GM12872 (cell line): ENCODE measurements around the gene SLAMF8.

Experiments used
- TF ChIP-seq, protein P1 (sequence below): IDR thresholded peaks from 3 replicates; pipeline ENCODE4 v1.5.1; 2011; ENCODE audit warnings: low read depth, mild to moderate bottlenecking, low read length, moderate library complexity; ENCODE audit not compliant: insufficient read depth

SLAMF8 gene

DNA sequence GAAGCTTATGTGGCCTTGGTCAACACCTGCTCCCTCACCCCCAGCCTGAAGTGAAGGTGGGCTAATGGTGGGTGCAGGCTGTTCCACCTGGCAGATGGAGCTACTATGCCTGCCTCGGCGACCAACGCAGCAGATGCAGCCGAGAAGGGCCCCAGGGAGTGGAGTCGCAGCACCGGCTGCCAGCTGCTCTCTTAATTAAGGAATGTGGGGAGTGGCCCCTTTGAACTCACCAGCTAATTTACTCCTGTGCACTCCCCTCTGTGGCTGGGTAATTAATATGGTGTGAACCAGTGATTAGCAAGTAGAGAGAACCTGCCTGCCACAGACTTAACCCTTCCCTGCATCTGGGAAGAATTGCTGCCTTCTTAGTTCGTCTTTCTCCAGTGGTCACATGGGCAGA is 3.3 kb upstream of the SLAMF8 start:
- TF ChIP-seq, protein P1, sequence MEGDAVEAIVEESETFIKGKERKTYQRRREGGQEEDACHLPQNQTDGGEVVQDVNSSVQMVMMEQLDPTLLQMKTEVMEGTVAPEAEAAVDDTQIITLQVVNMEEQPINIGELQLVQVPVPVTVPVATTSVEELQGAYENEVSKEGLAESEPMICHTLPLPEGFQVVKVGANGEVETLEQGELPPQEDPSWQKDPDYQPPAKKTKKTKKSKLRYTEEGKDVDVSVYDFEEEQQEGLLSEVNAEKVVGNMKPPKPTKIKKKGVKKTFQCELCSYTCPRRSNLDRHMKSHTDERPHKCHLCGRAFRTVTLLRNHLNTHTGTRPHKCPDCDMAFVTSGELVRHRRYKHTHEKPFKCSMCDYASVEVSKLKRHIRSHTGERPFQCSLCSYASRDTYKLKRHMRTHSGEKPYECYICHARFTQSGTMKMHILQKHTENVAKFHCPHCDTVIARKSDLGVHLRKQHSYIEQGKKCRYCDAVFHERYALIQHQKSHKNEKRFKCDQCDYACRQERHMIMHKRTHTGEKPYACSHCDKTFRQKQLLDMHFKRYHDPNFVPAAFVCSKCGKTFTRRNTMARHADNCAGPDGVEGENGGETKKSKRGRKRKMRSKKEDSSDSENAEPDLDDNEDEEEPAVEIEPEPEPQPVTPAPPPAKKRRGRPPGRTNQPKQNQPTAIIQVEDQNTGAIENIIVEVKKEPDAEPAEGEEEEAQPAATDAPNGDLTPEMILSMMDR, result no peak

DNA sequence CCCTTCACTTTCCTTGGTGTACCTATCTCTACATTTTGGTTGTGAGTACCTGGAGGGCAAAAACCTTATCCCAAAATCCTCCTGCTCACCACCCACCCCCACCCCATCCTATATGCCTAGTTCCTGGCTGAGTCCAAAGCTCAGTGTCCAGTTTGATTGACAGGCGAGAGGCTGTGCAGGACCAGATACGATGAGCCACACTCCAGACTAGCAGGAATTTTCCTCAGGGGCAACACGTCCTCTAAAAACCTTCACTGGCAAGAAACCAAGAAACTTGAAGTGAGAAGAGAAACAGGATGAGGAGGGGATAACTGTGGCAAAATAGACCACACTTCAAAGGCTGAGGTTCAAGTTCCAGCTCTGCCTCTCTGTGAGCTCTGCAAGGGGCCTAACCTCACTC is 1.1 kb upstream of the SLAMF8 start:
- TF ChIP-seq, protein P1, result no peak

DNA sequence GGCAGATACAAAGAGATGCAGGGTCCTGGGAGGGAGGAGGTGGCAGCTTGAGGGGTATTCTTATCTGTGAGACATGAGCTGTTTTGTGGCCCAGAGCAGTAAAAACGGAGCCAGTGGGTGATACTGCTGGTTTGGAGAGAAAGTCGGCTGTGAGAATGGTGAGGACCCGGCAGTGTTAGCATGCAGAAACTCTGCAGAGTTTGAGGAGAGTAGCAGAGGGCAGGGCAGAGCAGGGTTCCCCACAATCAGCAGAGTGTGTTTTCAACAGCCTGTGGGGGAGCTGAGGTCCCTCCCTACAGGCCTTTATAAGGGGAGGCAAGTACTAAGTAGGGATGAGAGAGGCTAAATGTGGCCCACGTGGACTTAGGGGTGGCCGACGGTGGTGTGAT is 423 bp downstream of the SLAMF8 start:
- TF ChIP-seq, protein P1, result no peak

DNA sequence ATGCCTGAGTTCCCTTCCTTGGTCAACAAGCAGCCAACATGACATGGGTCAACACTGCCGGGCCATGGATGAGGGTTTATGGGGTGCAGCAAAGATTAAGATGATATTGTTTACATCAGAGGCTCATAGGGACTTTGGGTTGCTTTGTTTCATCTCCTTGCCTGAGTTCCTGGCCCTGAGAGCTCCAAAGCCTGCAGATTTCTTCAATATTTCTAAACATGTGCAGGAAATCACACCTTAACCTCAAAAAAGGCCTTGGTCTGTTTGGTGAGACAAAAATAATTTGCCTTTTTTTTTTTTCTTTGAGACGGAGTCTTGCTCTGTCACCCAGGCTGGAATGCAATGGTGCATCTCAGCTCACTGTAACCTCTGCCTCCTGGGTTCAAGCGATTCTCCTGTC is 876 bp downstream of the SLAMF8 start:
- TF ChIP-seq, protein P1, result no peak

DNA sequence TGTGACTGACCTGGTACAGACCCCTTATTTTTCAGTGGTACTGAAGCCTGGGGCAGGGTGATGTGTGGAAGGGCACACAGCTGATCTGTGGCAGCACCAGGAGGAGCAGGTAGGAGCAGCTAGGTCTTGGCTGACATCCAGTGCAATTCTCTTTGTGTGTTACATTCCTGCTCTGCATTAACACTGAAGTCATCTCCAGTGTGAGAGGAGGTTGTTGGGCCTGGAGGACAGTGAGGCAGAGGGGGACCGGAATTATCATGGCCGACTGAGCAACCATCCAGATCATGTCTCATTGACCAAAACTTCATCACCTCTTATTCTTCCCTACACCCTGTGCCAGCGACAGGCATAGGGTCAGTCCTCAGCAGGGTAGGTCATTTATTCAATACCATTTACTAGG is 1.5 kb downstream of the SLAMF8 start:
- TF ChIP-seq, protein P1, result no peak

DNA sequence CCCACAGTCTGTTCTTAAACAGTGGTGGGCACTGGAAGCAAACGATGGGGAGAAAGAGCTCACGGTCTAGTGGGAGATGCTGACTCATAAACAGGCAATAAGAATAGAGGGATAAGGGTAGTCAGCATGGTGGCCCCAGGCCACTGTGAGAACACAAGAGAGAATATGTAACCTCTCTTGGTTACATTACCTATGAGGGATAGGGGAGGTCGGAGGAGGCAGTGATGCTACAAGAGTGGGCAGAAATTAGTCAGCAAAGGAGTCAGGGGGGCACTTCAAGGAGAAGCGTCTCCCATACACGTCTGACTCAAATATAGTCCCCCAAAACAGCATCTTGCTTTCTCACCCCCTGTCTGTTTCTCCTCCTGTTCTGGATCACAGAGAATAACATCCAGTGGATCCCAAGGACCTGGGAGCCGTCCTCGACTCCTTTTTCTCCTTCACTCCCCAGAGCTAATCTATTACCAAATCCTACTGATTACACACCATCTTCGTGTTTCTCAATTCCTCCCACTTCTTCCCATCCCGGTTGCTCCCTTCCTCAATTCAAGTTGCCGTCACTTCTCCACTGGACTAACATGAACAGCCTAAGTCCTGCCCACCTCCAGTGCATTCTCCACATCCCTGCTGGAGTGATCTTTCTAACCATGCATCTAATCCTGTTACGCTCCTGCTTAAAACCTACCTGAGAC is 2.1 kb downstream of the SLAMF8 start:
- TF ChIP-seq, protein P1, result no peak

DNA sequence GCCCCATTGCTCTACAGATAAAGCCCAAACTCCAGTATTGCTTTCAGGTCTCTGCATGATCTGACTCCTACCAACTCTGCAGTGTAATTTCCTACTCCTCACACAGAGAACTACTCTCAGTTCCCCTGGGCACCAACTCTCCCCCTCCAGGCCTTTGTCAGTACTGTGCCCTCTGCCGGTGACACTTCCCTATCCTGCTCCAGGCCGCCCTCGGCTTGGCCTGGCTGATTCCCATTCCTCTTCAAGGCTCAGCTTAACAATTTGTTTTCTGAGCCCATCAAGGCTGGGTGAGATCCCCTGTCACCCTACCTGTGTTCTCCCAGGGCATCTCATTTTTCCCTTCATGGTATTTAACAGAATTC is 2.6 kb downstream of the SLAMF8 start:
- TF ChIP-seq, protein P1, result peak; percentile 59
